ENCODE measurements around the gene ZNF652.
A peak's percentile ranks its signal among the peaks of the same experiment; 100 is the strongest.

Gene ZNF652

DNA sequence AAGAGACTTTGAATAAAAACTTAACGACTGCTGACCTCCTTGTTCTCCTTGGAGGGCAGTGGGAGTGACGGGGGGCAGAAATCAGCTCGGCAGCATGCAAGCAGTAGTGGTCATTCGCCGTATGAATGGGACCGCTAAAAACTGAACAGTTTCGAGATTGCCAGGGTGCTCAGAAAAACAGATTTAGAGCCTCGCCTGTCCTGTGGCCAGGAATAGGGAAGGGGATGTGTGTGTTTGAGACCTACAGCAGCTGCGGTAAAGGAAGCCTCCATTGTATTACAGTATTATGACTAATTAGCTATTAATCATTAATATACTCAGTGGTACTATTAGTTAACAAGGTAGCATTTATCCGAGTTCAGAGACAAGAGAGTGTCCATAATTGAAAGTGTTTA is 670 bp upstream of the ZNF652 start:
- no peak for DNase-seq (ENCODE audit: low read depth)
- peak overlapping the region; percentile 55 for H3K4me3 ChIP-seq (ENCODE audit: low read depth, low read length)

DNA sequence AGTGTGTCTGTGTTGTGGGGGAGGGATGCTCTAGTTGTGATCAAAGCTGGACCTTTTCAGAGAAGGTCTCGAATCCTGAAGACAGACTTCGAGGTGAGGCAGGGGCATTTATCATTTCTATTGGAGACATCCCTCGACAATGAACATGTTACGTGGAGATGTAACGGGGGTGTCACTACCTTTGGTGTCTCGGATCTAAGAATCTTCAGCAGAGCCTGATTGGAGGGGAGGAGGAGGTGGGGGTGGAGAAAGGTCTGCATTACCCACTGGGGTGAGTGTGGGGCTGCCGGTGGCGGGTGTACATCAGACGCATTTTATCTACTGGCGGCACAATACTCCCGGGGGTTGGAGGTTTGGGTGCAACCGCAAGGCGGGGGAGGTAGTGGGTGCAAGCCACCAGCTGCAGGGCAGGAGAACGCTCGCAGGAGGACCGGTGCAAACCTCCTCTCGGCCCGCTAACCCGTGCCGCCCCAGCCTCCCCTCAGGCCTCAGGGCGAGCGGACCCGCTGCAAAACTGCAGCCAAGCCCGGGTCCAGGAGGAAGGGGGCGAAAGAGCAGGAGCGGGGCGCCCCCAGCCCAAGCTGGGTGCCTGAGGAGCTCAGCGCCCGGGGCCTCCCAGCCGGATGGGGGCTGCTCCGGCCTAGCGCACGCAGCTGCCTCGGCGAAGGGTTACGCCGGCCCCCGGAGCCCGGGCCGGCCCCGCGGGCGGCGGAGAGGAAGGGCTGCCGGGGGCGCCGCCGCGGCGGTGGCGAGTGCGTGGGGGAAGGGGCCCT is 735 bp downstream of the ZNF652 start:
- DNase-seq (ENCODE audit: low read depth): no peak
- peak overlapping the region; percentile 87 for H3K4me3 ChIP-seq (ENCODE audit: low read depth, low read length)

- peak overlapping the region; percentile 87 for H3K4me3 ChIP-seq (ENCODE audit: low read depth, low read length)
- no peak for DNase-seq (ENCODE audit: low read depth)
Observed at GRCh38 chr17:49360796-49361128, 1.3 kb downstream of the ZNF652 start.

DNA sequence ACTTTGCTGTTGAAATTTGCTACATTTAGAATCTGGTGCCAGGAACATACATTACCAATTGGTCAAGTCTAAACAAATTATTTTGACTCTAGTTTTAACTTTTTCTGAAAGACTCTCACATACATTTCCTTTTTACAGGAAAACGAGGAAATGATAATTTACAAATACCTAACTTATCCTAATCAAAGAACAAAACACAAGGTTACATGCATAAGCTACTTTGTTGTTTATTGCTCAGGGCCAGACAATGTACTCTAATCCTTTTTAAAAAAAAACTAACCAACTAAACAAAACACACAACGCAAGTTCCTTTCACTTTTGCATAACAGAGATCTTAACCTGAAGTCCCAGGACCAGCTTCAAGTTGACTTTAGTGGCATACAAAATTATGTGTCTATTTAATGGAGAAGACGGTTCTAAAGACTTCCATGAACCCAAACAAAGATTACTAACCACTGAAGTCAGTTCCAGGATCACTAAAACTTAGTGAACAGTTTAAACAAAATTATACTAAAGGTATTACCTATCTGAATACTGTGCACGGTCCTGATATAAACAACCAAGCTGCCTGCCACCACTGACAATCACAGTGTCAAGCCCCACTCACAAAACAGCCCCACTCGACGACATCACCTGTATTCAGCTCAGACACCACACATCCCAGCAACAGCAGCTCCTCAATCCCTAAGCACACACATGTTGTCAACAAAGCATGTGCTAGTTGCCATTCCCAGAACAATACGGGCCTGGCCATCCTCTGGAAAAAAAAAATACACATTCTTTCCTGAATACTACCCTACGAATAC is 1.9 kb downstream of the ZNF652 start:
- H3K4me3 ChIP-seq (ENCODE audit: low read depth, low read length): peak overlapping the region; percentile 87
- DNase-seq (ENCODE audit: low read depth): no peak

DNA sequence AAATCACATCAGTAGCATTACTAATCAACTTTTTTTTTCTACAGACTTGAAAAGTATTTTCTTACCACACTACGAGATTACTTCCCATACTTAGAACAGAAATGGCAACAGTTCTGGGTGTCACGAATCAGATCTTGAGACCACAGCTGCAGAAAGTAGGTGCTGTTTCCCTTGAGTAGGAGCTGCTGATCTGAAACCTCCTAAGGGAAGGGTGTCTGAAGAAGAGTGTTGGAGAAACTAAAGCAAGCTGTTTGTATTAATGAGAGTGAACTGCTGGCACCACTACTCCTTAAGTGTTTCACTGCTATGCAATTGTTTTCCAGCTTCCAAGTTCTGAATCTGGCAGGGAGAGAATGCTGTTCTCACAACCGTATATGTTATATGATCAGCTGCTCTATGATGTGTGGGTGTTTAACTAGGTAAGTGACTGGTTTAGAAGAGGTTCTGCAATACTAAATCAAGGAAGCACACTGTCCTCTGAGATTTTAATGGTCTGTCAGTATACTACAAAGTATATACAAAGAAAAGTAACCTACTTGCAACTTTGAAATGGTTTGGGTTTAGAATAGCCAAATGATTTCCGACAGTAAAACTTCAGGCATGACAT is 3.3 kb downstream of the ZNF652 start:
- DNase-seq (ENCODE audit: low read depth): no peak
- no peak overlapping the region for H3K4me3 ChIP-seq (ENCODE audit: low read depth, low read length)

DNA sequence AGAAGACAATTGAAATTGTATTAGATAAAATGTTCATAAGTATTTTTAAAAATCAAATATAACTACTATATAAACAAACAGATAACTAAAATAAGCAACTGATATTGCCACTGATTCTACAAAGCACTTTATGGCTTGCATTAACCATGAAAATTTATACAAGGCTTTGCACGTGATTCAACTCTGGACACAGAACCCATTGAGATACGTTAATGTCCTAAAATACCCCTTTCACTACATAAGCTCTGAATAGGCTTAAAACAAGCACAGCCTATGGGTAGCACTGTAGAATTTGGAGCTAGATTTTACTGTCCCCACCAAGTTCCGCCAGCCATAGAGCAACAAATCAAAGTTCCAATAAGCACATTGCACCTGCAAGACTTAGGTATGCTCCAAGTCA is 4.5 kb downstream of the ZNF652 start:
- H3K4me3 ChIP-seq (ENCODE audit: low read depth, low read length): no peak overlapping the region
- DNase-seq (ENCODE audit: low read depth): no peak

DNA sequence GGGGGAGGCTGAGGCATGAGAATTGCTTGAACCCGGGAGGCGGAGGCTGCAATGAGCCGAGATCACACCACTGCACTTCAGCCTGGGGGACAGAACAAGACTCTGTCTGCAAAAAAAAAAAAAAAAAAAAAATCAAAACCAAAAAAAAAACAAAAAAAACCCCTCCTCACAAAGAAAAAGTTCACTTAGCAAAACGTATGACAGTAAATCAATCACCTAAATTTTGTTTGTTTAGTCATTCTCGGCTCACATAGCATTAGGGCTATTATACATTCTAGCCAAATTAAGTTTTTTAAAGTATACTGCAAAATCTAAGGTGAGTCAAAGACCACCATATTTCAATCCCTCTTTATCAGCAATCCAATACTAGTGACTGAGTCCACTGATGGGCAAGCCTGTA is 5.7 kb downstream of the ZNF652 start:
- no peak overlapping the region for H3K4me3 ChIP-seq (ENCODE audit: low read depth, low read length)
- no peak for DNase-seq (ENCODE audit: low read depth)

GRCh38 chr17:49353607-49354006 is 8.4 kb downstream of the ZNF652 start:
- DNase-seq (ENCODE audit: low read depth): no peak
- no peak overlapping the region for H3K4me3 ChIP-seq (ENCODE audit: low read depth, low read length)

DNA sequence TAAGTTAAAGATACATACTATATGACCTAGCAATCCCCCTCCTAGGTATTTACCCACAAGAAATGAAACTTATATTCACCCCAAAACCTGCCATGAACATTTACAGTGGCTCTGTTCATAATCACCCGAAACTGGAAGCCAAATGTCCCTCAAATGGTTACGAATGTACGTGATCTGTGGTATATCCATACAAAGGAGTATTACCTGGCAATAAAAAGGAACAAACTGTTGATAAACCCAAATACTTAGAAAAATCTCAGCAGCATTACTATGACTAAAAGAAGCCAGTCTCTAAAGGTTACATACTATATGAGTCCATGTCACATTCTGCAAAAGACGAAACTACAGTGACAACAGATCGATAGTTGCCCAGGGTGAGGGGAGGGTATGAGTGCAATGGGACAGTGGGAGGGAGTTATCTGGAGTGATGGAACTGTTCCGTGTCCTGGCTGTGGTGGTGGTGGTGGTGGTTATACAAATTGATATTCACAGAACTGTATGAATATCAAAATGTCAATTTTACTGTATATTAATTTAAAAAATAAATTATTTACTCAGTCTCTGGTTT is 9.4 kb downstream of the ZNF652 start:
- H3K4me3 ChIP-seq (ENCODE audit: low read depth, low read length): no peak overlapping the region
- no peak for DNase-seq (ENCODE audit: low read depth)

- no peak for DNase-seq (ENCODE audit: low read depth)
- H3K4me3 ChIP-seq (ENCODE audit: low read depth, low read length): no peak overlapping the region
Observed at GRCh38 chr17:49351572-49352140, 10.4 kb downstream of the ZNF652 start.

- DNase-seq (ENCODE audit: low read depth): no peak
- H3K4me3 ChIP-seq (ENCODE audit: low read depth, low read length): no peak overlapping the region
Observed at GRCh38 chr17:49349541-49349940, 12.5 kb downstream of the ZNF652 start.

DNA sequence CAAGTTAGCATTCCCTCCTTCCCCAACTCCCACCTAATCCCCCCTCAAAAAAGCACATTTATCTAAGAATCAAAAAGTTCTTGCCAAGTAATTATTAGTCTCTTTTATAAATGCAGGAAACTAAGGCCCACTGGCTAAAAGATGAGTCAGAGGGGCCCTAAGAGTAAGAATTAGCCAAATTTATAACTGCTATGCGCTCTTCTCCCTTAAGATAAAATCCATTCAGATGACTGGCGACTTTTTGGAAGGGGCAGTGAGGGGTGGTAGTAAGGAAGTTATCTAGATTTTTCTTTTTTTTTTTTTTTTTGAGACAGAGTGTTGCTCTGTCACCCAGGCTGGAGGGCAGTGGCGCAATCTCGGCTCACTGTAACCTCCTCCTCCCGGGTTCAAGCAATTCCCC is 17.1 kb downstream of the ZNF652 start:
- no peak overlapping the region for H3K4me3 ChIP-seq (ENCODE audit: low read depth, low read length)

DNA sequence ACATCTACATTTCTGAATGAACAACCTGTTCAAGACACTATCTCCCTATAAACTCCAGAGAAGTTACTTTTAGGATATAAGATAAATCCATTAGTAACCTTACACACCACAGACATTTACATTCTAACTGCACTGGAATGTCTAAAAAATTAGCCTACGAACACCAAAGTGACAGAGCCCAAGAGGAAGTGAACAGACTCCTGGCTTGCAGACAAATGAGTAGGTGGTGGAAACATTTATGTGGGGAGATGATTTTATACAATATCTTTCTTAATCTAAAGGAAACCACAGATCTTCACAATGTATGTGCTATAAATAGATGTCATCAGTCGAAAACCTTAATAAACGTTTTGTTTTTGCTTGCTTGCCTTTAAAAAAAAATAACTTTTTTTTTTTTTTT is 18.8 kb downstream of the ZNF652 start:
- no peak overlapping the region for H3K4me3 ChIP-seq (ENCODE audit: low read depth, low read length)
- DNase-seq (ENCODE audit: low read depth): peak; percentile 23

More for the DNA sequence above, 17.1 kb downstream of the ZNF652 start:
- no peak for DNase-seq (ENCODE audit: low read depth)

DNA sequence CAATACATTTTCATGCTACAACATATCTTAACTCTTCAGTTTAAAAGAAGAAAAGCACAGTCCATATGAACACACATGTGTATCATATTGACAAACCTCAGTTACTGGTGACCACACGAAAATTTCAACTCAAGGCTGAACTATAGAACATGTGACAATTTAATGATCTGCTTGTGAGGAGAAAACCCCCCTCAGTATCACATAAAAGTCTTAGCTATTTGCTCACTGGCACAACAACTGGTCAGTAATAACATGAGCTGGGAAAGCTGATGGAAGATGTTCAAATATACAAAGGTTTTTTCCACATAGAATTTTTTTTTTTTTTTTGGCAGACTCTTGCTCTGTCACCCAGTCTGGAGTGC is 19.5 kb downstream of the ZNF652 start:
- no peak for DNase-seq (ENCODE audit: low read depth)
- H3K4me3 ChIP-seq (ENCODE audit: low read depth, low read length): no peak overlapping the region

GRCh38 chr17:49341356-49341755 is 20.7 kb downstream of the ZNF652 start:
- DNase-seq (ENCODE audit: low read depth): no peak
- H3K4me3 ChIP-seq (ENCODE audit: low read depth, low read length): no peak overlapping the region

DNA sequence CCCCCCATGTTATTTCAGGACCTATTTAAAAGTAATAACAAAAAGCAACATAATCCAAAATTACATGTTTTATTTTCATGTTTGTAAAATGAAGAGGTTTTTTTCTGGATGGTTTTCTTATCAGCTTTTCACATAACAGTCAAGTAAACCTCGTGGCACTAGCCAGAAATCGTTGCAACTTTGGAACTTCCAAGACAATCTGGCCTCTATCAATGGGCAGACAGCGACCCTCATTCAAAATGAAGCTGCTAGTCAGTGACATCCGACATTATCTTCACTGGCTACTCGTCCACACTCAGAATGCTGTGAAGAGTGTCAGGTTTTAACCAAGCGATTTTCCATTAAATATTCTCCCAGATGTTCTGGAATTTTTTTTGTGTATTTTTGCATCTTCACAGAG is 22.7 kb downstream of the ZNF652 start:
- H3K4me3 ChIP-seq (ENCODE audit: low read depth, low read length): no peak overlapping the region
- no peak for DNase-seq (ENCODE audit: low read depth)

DNA sequence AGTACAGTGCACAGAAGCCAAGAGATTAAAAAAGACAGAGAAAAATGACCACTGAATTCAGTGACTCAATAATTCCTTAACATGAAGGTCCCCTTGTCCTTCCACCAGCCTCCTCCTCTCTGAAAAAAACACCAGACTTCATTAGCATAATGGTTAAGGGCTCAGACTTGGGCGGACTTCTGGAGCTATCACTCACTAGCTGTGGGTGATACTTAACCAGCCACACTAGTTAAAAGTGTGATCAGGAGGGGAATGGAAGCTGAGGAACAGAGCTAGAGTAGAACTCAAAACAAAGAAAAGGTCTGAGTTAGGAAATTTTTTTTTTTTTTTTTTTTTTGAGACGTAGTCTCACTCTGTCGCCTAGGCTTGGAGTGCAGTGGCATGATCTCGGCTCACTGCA is 23.2 kb downstream of the ZNF652 start:
- no peak overlapping the region for H3K4me3 ChIP-seq (ENCODE audit: low read depth, low read length)
- DNase-seq (ENCODE audit: low read depth): no peak

DNA sequence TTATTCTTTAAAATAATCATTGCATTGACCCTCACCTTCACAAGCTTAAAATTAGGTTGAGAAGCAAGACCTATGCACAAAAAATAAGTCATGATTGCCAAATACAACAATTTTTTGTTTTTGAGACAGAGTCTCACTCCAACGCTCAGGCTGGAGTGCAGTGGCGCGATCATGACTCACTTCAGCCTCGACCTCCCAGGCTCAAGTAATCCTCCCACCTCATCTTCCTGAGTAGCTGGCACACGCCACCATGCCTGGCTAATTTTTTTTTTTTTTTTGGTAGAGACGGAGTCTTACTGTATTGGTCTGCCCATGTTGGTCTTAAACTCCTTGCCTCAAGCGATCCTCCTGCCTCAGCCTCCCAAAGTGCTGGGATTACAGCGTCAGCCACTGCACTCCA is 24.2 kb downstream of the ZNF652 start:
- no peak overlapping the region for H3K4me3 ChIP-seq (ENCODE audit: low read depth, low read length)
- no peak for DNase-seq (ENCODE audit: low read depth)

DNA sequence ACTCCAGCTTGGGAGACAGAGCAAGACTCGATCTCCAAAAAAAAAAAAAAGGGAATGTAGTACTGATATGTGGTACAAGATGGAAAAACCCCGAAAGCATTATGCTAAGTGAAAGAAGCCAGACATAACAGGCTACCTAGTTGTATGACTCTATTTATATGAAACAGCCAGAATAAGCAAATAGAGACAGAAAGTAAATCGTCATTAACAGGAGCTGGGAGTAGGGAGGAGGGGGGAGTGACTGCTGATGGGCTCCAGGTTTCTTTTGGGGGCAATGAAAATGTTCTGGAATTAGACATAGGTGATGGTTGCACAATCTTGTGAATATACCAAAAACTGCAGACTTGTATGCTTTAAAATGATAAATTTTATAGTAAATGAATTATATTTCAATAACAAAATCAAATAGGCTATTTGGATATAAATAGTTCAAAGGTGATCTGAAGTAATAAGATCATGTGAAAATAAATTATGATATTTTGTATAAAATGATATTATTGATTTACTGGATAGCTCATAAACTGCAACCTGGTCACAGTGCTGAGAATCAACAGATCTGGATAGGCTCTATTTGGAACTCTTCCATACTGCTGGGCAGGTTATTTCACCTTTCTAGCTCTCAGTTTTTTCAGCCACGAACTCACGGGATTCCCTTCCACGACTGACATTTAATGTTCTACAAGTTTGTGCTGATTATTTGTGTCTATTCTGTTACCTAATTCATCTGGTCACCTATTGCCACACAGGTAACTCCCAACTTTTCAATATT is 27.1 kb downstream of the ZNF652 start:
- H3K4me3 ChIP-seq (ENCODE audit: low read depth, low read length): no peak overlapping the region
- DNase-seq (ENCODE audit: low read depth): no peak
